Activated CD4-positive, alpha-beta T cell treated with anti-CD3 and anti-CD28 coated beads, Interleukin-10, Interleukin-2, amounts not matched to agents 100 ng/mL and 50 ng/mL, durations not matched to agents 16 hours and 8 hours (primary cell): ENCODE data around the gene MPL.

ENCODE experiments used
- DNase-seq: peaks from one replicate; pipeline ENCODE4 v3.0.0-alpha.2; 2020

Gene MPL

GRCh38 chr1:43337588-43337987 lies at the start of gene MPL:
Gene MPL, plus strand, starts transcription at chr1:43337818. Its CDS starts 31 bp downstream, at chr1:43337849.
- no peak for DNase-seq

- DNase-seq: no peak
Measured at GRCh38 chr1:43288058-43288784, 49.4 kb upstream of the MPL start.

DNA sequence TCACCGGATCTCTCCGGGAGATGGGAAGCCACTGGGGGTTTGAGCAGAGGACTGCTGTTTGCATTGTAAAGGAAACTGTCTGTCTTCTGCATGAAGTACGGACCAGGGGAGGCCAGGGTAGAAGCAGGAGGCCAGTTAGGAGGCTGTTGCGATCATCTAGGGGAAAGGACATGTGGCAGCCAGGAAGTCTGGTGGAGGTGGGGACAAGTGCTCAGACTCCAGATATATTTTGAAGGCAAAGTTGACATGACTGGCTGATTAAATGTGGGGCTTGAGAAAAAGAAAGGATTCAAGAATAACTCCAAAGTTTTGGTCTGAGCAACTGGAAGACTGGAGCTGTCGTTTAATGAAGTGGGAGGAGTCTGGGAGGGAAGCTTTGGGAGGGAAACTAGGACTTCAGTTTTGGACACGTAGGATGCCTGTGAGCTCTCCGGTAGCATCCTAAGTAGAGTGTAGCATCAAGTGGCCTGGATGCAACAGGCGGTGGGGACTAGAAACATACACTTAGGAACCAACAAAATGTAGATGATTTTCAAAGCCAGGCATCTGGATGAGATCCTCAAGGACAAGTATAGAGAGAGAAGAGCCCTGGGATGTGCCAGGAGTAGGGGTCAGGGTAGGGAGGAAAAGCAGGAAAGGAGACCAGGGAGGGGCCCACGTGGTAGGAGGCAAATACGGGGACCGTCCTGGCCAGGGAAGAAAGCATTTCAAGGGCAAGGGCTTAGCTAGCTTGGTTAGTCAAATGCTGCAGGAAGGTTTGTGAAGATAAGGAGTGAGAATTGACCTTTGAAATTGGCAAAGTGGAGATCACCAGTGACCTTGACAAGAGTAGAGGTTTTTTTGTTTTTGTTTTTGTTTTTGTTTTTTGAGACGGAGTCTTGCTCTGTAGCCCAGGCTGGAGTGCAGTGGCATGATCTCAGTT lies 48.6 kb upstream of the MPL start:
- DNase-seq: no peak

DNA sequence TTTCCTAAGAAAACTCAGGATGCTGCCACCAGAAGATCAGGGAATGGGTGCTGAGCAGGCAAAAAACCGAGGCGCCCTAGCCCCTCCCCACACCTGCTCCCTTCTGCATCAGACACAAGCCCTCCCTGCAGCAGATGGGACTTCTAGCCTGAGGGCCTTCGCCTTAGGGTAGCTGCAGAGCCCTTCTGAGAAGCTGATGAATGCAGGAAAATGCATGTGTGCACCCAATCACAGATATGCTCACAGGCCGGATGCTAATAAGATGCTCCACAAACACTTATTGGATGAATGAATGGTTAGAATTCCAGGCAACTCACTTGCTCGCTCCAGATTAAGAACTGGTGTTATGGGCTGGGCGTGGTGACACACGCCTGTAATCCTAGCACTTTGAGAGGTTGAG lies 45.4 kb upstream of the MPL start:
- DNase-seq: no peak

GRCh38 chr1:43292679-43293078 lies 44.9 kb upstream of the MPL start:
- no peak for DNase-seq

GRCh38 chr1:43293176-43293575 lies 44.4 kb upstream of the MPL start:
- DNase-seq: no peak

GRCh38 chr1:43293896-43294760 lies 43.5 kb upstream of the MPL start:
- DNase-seq: no peak

- DNase-seq: no peak
Measured at GRCh38 chr1:43294761-43295160, 42.9 kb upstream of the MPL start.

- no peak for DNase-seq
Measured at GRCh38 chr1:43296207-43296606, 41.4 kb upstream of the MPL start.

- no peak for DNase-seq
Measured at GRCh38 chr1:43298055-43298454, 39.6 kb upstream of the MPL start.

- no peak for DNase-seq
Measured at GRCh38 chr1:43299101-43299500, 38.5 kb upstream of the MPL start.

DNA sequence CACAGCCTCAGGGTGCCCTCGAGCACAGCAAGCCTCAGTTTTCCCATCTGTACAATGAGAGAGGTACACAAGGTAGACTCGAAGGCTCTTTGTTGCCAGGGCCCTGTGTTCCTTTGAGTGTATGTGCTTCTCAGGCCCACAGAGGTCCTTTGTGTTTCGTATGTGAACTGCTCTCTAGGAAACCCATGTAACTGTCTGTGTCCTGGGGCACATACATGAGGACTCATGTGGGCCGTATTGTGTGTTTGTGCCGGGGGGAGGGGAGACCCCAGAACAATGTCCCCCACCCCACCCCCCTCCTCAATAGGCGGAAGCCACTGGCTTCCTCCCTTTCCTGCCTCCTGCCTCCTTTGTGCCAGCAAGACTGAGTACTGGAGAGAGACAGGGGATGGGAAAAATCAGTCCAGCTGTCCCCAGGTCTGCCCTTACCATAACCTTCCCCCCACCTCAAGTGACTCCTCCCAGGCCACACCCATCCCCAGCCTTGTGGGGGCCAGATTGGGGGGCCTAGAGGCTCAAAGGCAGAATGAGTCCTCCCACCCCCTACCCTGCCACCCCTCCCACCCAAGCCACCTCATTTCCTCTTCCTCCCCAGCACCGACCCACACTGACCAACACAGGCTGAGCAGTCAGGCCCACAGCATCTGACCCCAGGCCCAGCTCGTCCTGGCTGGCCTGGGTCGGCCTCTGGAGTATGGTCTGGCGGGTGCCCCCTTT lies 37.1 kb upstream of the MPL start, which contains the start of gene TIE1:
TSS of gene TIE1 (plus strand) at position 605 of the 717 bp plus-strand sequence. CDS start at position 695, 90 bp downstream.
- DNase-seq: no peak

GRCh38 chr1:43302201-43302600 lies 35.4 kb upstream of the MPL start:
- no peak for DNase-seq

- DNase-seq: no peak
Measured at GRCh38 chr1:43302721-43303470, 34.7 kb upstream of the MPL start.

DNA sequence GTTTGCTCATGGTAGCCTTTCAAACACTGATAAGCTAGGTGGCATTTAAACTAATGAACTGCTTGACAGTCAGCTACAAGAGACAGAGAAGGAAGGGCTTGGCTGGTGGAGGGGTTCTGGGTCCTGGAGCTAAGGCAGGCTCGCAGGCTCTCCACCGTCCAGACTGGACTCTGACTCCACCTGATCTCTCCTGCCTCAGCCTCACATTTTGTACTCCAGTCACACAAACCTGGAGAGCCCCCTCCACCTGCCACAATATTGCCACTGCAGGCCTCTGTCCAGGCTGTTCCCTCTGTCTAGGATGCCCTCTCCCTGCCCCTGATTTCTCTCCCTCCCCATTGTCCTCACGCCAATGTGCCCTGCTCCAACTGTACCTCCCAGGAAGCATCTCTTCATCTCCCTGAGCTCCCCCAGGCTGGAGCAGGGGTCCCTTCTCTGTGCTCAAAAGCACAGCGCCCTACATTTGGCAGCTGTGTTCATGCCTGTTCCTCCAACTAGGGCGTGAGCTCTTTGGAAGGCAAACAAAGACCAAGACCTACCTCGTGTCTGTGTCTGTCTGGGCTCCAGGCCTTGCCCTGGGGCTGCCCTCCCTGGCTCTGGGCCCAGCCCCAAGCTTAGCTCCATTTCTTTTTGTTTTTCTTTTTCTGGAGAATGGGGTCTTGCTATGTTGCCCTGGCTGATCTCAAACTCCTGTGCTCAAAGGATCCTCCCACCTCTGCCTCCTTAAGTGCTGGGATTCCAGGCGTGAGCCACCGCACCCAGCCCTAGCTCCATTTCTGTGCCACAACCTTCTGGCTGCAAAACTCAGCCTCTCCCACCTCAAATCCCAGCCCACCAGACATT lies 33.9 kb upstream of the MPL start:
- DNase-seq: no peak

GRCh38 chr1:43304314-43304681 lies 33.3 kb upstream of the MPL start:
- no peak for DNase-seq

GRCh38 chr1:43304771-43305300 lies 32.8 kb upstream of the MPL start:
- no peak for DNase-seq

DNA sequence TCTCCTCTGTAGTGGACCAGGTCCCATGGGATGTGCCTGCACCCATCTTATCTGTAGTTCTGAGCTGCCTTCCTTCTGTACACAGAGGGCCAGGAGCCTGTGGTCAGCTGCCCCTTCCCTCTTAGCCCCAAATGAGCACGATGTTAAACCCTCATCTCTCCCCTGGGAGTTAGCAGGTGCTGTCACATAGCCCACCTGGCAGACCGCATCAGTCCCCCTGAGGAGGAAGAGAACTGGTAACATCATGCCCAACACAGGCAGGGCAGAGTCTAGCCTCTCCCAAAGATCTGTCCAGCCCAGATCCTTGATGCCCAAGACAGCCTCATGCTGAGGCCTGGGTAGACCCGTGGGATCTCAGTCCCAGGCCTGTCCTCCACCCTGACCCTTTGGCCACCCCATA lies 32.2 kb upstream of the MPL start:
- DNase-seq: no peak

- no peak for DNase-seq
Measured at GRCh38 chr1:43305926-43306687, 31.5 kb upstream of the MPL start.
